SJSA1 (cell line): ENCODE measurements around the gene CNTN2. TPM values are rescaled to one million over a fixed set of nuclear protein-coding genes. Genes with fewer than 3 reads are reported as not detected.

ENCODE experiments used
- DNase-seq, 2 experiments: peaks; one replicate each; pipeline ENCODE4 v3.0.0-alpha.2; 2015 to 2020; ENCODE audit warnings: low spot score in 2 of 2, low read depth in 1 of 2
- H3K27ac ChIP-seq: fragments of 250-450 bp; sonication (Bioruptor Pico); 2 replicates; pipeline ENCODE4 v1.5.1; 2020; ENCODE audit warnings: mild to moderate bottlenecking, moderate library complexity
- H3K27me3 ChIP-seq: fragments of 250-450 bp; sonication (Bioruptor Pico); replicated peaks from 2 replicates; pipeline ENCODE4 v1.5.1; 2020; ENCODE audit warnings: mild to moderate bottlenecking, moderate library complexity
- H3K36me3 ChIP-seq: fragments of 250-450 bp; sonication (Bioruptor Pico); 2 replicates; pipeline ENCODE4 v1.5.1; 2020; ENCODE audit warnings: mild to moderate bottlenecking
- H3K4me1 ChIP-seq: fragments of 250-450 bp; sonication (Bioruptor Pico); replicated peaks from 2 replicates; pipeline ENCODE4 v1.6.1; 2021; ENCODE audit warnings: mild to moderate bottlenecking
- H3K4me3 ChIP-seq: fragments of 250-450 bp; sonication (Bioruptor Pico); 2 replicates; pipeline ENCODE4 v1.5.1; 2020; ENCODE audit warnings: mild to moderate bottlenecking
- H3K9me3 ChIP-seq: fragments of 250-450 bp; sonication (Bioruptor Pico); replicated peaks from 2 replicates; pipeline ENCODE4 v1.5.1; 2020; ENCODE audit warnings: mild to moderate bottlenecking
- total RNA-seq: library from RNA; depleted of rRNA; stranded (reverse); fragments of >200 nt; shearing (Covaris generic); gene quantifications from 2 replicates; pipeline ENCODE4 v1.2.3, GENCODE V29; 2014

The CNTN2 gene
- total RNA-seq, 1 experiment from 2014 or later, result not detected

DNA sequence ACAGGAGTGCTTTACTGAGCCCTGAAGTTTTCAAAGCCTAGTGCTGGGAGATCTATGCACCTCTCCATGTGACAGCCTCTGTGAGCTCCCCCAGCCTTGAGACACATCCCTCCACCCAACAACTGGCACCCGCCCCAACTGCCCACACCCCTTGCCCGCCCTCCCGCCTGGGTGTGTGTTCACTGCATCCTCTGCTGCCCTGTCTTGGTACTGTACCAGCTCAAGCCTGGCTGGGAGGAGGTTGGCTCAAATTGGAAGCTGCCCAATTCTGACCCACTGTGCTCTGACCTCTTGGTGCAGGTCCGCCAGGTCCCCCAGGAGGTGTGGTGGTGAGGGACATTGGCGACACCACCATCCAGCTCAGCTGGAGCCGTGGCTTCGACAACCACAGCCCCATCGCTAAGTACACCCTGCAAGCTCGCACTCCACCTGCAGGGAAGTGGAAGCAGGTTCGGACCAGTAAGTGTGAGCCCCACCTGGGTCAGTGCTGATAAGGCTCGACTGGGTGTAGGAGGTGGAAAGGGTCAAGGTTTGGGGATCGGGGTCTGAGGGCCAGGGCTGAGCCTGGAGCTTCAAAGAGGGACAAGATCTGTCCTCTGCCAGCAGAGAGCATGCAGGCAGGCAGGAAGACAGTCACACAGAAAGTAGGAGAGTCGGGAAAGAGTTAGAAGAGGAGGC, 23.3 kb downstream of the CNTN2 start:
- H3K4me3 ChIP-seq, result no peak overlapping the region
- no peaks in the 10 kb centered on the region for H3K27me3 ChIP-seq
- H3K9me3 ChIP-seq, result no peaks in the 10 kb centered on the region
- H3K36me3 ChIP-seq, result no peaks in the 10 kb centered on the region
- no peaks in the 10 kb centered on the region for H3K4me1 ChIP-seq
- no peak overlapping the region for H3K27ac ChIP-seq
- no peak for DNase-seq

- no peak for DNase-seq
- Histone ChIP-seq H3K4me1 (no peaks in the 10 kb centered on the region), H3K9me3 (no peaks in the 10 kb centered on the region), H3K36me3 (no peaks in the 10 kb centered on the region), H3K4me3 (no peak overlapping the region), H3K27me3 (no peaks in the 10 kb centered on the region), H3K27ac (no peak overlapping the region)
Measured at GRCh38 chr1:205067031-205067430, 24.0 kb downstream of the CNTN2 start.

GRCh38 chr1:205068001-205068400, 25.0 kb downstream of the CNTN2 start:
- H3K4me3 ChIP-seq, result no peak overlapping the region
- H3K9me3 ChIP-seq, result no peaks in the 10 kb centered on the region
- no peak for DNase-seq
- no peaks in the 10 kb centered on the region for H3K36me3 ChIP-seq
- H3K27me3 ChIP-seq, result no peaks in the 10 kb centered on the region
- H3K4me1 ChIP-seq, result no peaks in the 10 kb centered on the region
- H3K27ac ChIP-seq, result no peak overlapping the region

DNA sequence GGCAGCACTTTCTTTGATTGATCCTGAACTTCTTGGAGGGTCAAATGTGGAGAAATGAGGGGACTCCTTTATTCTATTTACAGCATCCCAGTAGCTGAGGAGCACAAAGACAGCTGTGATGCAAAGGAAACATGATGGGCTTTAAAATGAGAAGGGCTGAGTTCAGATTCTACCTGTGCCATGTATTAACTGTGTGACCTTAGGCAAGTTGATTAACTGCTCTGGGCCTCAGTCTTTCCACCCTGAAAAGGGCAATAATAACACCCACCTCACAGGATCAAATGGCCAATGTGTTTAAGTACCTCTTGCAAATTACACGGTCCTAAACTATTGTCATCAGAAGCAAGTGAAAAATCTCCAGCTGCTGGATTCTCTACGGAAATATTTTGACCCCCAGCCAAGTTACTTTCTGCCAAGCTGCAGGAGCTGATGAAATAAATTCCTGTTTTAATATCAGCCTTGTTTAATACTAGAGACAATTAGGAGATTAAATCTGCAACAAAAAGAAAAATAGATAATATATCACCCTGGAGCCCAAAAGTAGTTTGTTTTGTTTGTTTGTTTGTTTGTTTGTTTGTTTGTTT, 25.5 kb downstream of the CNTN2 start:
- H3K9me3 ChIP-seq, result no peaks in the 10 kb centered on the region
- no peak overlapping the region for H3K4me3 ChIP-seq
- H3K27ac ChIP-seq, result no peak overlapping the region
- no peak for DNase-seq
- no peaks in the 10 kb centered on the region for H3K36me3 ChIP-seq
- H3K4me1 ChIP-seq, result no peaks in the 10 kb centered on the region
- H3K27me3 ChIP-seq, result no peaks in the 10 kb centered on the region

DNA sequence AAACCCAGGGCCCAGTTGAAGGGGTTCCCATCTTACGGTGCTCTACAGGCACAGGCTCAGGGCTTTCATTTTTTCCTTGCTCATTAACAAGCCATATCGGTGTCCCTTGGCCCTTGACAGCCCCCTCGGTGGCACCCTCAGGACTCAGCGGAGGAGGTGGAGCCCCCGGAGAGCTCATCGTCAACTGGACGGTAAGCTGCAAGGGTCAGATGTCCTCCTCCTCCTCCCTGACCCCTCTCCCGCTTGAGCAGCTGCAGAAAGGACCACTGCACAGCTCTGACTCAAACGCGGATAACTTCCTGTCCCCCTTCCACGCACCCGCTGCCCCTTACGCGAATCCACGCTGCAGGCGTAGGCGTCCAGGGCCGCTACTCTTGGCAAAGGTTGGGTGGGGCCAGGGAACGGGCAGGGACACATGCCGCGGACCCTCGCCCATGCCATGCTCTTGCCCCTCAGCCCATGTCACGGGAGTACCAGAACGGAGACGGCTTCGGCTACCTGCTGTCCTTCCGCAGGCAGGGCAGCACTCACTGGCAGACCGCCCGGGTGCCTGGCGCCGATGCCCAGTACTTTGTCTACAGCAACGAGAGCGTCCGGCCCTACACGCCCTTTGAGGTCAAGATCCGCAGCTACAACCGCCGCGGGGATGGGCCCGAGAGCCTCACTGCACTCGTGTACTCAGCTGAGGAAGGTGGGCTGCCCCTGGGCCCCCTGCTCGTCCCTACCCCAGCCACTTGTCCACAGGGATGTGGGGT, 26.5 kb downstream of the CNTN2 start:
- Histone ChIP-seq H3K9me3 (no peaks in the 10 kb centered on the region), H3K4me1 (no peaks in the 10 kb centered on the region), H3K4me3 (no peak overlapping the region)

GRCh38 chr1:205071028-205071409, 28.0 kb downstream of the CNTN2 start:
- no peaks in the 10 kb centered on the region for H3K9me3 ChIP-seq
- no peak for DNase-seq
- H3K36me3 ChIP-seq, result no peaks in the 10 kb centered on the region
- H3K4me1 ChIP-seq, result no peaks in the 10 kb centered on the region
- H3K27ac ChIP-seq, result no peak overlapping the region
- no peak overlapping the region for H3K4me3 ChIP-seq
- H3K27me3 ChIP-seq, result no peaks in the 10 kb centered on the region

More for the DNA sequence above, 26.5 kb downstream of the CNTN2 start:
- no peaks in the 10 kb centered on the region for H3K27me3 ChIP-seq
- H3K36me3 ChIP-seq, result no peaks in the 10 kb centered on the region
- no peak for DNase-seq
- H3K27ac ChIP-seq, result no peak overlapping the region

GRCh38 chr1:205071801-205072200, 28.8 kb downstream of the CNTN2 start:
- Histone ChIP-seq H3K36me3 (no peaks in the 10 kb centered on the region), H3K27me3 (no peaks in the 10 kb centered on the region), H3K9me3 (no peaks in the 10 kb centered on the region), H3K4me1 (no peaks in the 10 kb centered on the region), H3K4me3 (no peak overlapping the region), H3K27ac (no peak overlapping the region)
- no peak for DNase-seq

DNA sequence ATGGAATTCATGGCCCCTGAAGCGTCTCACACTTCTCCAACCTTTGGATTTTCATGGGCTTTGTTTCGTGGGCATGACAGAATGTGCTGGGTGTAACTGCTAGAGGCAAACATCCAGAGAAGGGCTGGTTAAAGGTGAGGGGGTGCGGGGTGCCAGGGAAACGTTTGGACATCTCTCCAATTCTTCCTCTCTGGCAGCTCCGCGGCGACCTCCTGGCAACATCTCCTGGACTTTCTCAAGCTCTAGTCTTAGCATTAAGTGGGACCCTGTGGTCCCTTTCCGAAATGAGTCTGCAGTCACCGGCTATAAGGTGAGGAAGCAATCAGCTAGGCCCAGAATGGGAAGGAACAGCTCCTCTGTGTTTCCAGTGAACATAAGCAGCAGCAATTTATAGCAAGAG, 29.3 kb downstream of the CNTN2 start:
- no peaks in the 10 kb centered on the region for H3K4me1 ChIP-seq
- no peaks in the 10 kb centered on the region for H3K9me3 ChIP-seq
- no peak overlapping the region for H3K27ac ChIP-seq
- H3K27me3 ChIP-seq, result no peaks in the 10 kb centered on the region
- DNase-seq, result no peak
- H3K4me3 ChIP-seq, result no peak overlapping the region
- no peaks in the 10 kb centered on the region for H3K36me3 ChIP-seq

- Histone ChIP-seq H3K36me3 (no peaks in the 10 kb centered on the region), H3K4me1 (no peaks in the 10 kb centered on the region), H3K4me3 (no peak overlapping the region), H3K27ac (no peak overlapping the region), H3K27me3 (no peaks in the 10 kb centered on the region), H3K9me3 (no peaks in the 10 kb centered on the region)
- no peak for DNase-seq
Measured at GRCh38 chr1:205072881-205073280, 29.9 kb downstream of the CNTN2 start.

DNA sequence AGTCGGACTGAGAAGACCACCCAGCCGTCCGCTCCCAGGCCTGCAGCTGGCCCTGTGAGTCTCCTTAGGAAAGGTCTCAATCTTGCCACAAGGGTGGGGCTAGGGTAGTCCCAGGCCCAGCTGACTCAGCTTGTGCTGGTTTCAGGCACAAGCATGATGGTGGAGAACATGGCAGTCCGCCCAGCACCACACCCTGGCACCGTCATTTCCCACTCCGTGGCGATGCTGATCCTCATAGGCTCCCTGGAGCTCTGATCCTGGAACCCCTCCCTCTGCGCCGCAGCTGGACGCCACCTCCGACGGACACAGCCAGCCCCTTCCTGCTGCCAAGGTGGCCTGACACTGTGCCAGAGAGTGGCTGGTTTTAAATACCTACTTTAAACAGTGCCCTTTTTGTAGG, 30.5 kb downstream of the CNTN2 start:
- H3K4me3 ChIP-seq, result no peak overlapping the region
- no peaks in the 10 kb centered on the region for H3K27me3 ChIP-seq
- H3K4me1 ChIP-seq, result no peaks in the 10 kb centered on the region
- H3K27ac ChIP-seq, result no peak overlapping the region
- H3K9me3 ChIP-seq, result no peaks in the 10 kb centered on the region
- DNase-seq, result no peak
- H3K36me3 ChIP-seq, result no peaks in the 10 kb centered on the region

- Histone ChIP-seq H3K27me3 (no peaks in the 10 kb centered on the region), H3K36me3 (no peaks in the 10 kb centered on the region), H3K4me3 (no peak overlapping the region), H3K27ac (no peak overlapping the region), H3K9me3 (no peaks in the 10 kb centered on the region), H3K4me1 (no peaks in the 10 kb centered on the region)
- DNase-seq, result no peak
Measured at GRCh38 chr1:205074084-205074483, 31.1 kb downstream of the CNTN2 start.

DNA sequence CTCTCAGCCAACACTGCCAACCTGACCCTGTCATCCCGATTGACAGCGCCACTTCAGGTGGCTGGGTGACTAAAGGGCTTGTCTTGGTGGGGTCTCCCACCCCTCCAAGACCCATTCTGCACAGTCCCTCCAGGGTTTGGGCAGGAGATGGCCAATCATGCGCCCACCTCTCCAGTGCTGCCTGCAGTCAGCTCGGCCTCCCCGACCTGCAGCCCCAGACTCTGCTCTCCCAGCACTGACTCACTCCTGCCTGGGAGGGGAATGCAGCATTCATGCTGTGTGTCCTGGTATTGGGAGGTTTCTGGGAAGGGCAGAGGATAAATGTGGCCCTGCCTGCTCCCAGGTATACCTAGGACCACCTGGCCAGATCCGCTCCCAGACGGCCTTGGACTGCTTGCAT, 31.5 kb downstream of the CNTN2 start:
- Histone ChIP-seq H3K27me3 (no peaks in the 10 kb centered on the region), H3K4me3 (no peak overlapping the region), H3K4me1 (no peaks in the 10 kb centered on the region), H3K27ac (no peak overlapping the region), H3K9me3 (no peaks in the 10 kb centered on the region), H3K36me3 (no peaks in the 10 kb centered on the region)
- DNase-seq, result no peak

- H3K27me3 ChIP-seq, result no peaks in the 10 kb centered on the region
- DNase-seq, result no peak
- H3K4me3 ChIP-seq, result no peak overlapping the region
- no peaks in the 10 kb centered on the region for H3K4me1 ChIP-seq
- no peaks in the 10 kb centered on the region for H3K36me3 ChIP-seq
- no peak overlapping the region for H3K27ac ChIP-seq
- H3K9me3 ChIP-seq, result no peaks in the 10 kb centered on the region
Measured at GRCh38 chr1:205075642-205076155, 32.7 kb downstream of the CNTN2 start.

DNA sequence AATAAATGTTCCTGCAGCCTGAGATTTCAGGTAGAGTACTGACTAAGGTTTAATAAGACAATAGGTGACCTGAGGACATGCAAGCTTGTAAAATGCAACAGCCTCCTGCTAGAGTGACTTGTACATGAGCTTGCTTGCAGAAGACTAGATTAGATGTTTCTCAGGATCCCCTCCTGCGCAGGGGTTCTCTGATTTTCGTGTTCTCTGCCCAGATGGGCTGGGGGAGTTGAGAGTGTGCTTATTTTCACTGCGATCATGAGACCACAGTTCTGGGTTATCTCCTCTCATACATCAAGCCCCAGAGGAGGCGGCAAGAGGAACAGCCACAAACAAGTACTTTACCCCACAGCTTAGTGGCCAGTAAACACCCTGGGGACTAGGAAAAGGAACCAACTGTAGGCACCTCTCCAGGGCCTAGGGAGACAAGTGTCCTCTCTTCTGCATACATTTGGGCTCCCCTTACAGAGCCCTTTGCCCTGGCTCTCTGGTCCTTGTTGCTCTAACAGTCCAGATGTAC, 33.3 kb downstream of the CNTN2 start:
- no peak overlapping the region for H3K4me3 ChIP-seq
- no peak for DNase-seq

More for the DNA sequence above, 33.3 kb downstream of the CNTN2 start:
- Histone ChIP-seq H3K36me3 (no peaks in the 10 kb centered on the region), H3K9me3 (no peaks in the 10 kb centered on the region), H3K27me3 (no peaks in the 10 kb centered on the region), H3K27ac (no peak overlapping the region), H3K4me1 (no peaks in the 10 kb centered on the region)
